SK-N-SH treated with all-trans-retinoic acid at 6 μM for 48 hours (cell line): ENCODE measurements around the gene SEC22C.
A peak's percentile ranks its signal among the peaks of the same experiment; 100 is the strongest.

ENCODE experiments used
- ATAC-seq: fragments of 200-7000 bp; cut with Tn5 transposase; 3 replicates; pipeline ENCODE4 v1.9.1; 2020; ENCODE audit warnings: mild to moderate bottlenecking, moderate library complexity
- ARNTL ChIP-seq: fragments of 450-650 bp; formaldehyde crosslinking; IDR thresholded peaks from 2 replicates; pipeline ENCODE4 v1.5.0; 2020; ENCODE audit warnings: low read depth, mild to moderate bottlenecking, moderate library complexity, borderline replicate concordance
- BACH2 ChIP-seq: fragments of 250-450 bp; sonication (Bioruptor Pico); IDR thresholded peaks from 2 replicates; pipeline ENCODE4 v1.9.0; 2021; ENCODE audit warnings: mild to moderate bottlenecking, borderline replicate concordance
- CSDC2 ChIP-seq: fragments of 250-450 bp; sonication (Bioruptor Pico); IDR thresholded peaks from 2 replicates; pipeline ENCODE4 v1.5.0; 2020; ENCODE audit warnings: mild to moderate bottlenecking, moderate library complexity
- ESRRG ChIP-seq: fragments of 250-450 bp; sonication (Bioruptor Pico); IDR thresholded peaks from 2 replicates; pipeline ENCODE4 v1.6.1; 2021; ENCODE audit warnings: mild to moderate bottlenecking
- GLIS3 ChIP-seq: fragments of 250-450 bp; sonication (Bioruptor Pico); IDR thresholded peaks from 2 replicates; pipeline ENCODE4 v1.5.0; 2020; ENCODE audit warnings: mild to moderate bottlenecking, moderate library complexity
- ISL1 ChIP-seq: fragments of 250-450 bp; sonication (Bioruptor Pico); IDR thresholded peaks from 2 replicates; pipeline ENCODE4 v2.1.2; 2022; ENCODE audit warnings: mild to moderate bottlenecking, moderate library complexity
- PPARA ChIP-seq: fragments of 250-450 bp; sonication (Bioruptor Pico); IDR thresholded peaks from 2 replicates; pipeline ENCODE4 v1.5.0; 2020; ENCODE audit warnings: mild to moderate bottlenecking, borderline replicate concordance
- RARB ChIP-seq: fragments of 250-450 bp; sonication (Bioruptor Pico); IDR thresholded peaks from 2 replicates; pipeline ENCODE4 v1.8.0; 2021; ENCODE audit warnings: mild to moderate bottlenecking, moderate library complexity
- SNAI2 ChIP-seq: fragments of 250-450 bp; sonication (Bioruptor Pico); IDR thresholded peaks from 2 replicates; pipeline ENCODE4 v1.5.0; 2020; ENCODE audit warnings: mild to moderate bottlenecking, moderate library complexity
- TCF4 ChIP-seq: fragments of 250-450 bp; sonication (Bioruptor Pico); IDR thresholded peaks from 2 replicates; pipeline ENCODE4 v1.8.0; 2021; ENCODE audit warnings: mild to moderate bottlenecking, moderate library complexity, borderline replicate concordance
- TOX ChIP-seq: fragments of 250-450 bp; sonication (Bioruptor Pico); IDR thresholded peaks from 2 replicates; pipeline ENCODE4 v1.8.0; 2021; ENCODE audit warnings: mild to moderate bottlenecking, moderate library complexity, borderline replicate concordance
- ZC3H10 ChIP-seq: fragments of 250-450 bp; sonication (Bioruptor Pico); IDR thresholded peaks from 2 replicates; pipeline ENCODE4 v1.5.1; 2021; ENCODE audit warnings: mild to moderate bottlenecking, moderate library complexity
- ZFP30 ChIP-seq: fragments of 450-650 bp; formaldehyde crosslinking; IDR thresholded peaks from 2 replicates; pipeline ENCODE4 v1.5.0; 2022; ENCODE audit warnings: mild to moderate bottlenecking, moderate library complexity
- ZNF565 ChIP-seq: fragments of 450-650 bp; formaldehyde crosslinking; conservative IDR thresholded peaks from 2 replicates; pipeline ENCODE4 v1.5.0; 2020; ENCODE audit warnings: low read depth, mild to moderate bottlenecking, moderate library complexity
- ZNF70 ChIP-seq: fragments of 450-650 bp; formaldehyde crosslinking; IDR thresholded peaks from 2 replicates; pipeline ENCODE4 v1.5.0; 2020; ENCODE audit warnings: mild to moderate bottlenecking, moderate library complexity
- ZNF8 ChIP-seq: fragments of 450-650 bp; formaldehyde crosslinking; IDR thresholded peaks from 2 replicates; pipeline ENCODE4 v1.5.0; 2020; ENCODE audit warnings: mild to moderate bottlenecking, moderate library complexity
- TF ChIP-seq, protein P1 (sequence below): fragments of 250-450 bp; sonication (Bioruptor Pico); IDR thresholded peaks from 2 replicates; pipeline ENCODE4 v1.5.0; 2020; ENCODE audit warnings: mild to moderate bottlenecking, moderate library complexity
- TF ChIP-seq, protein P2 (sequence below): fragments of 250-450 bp; sonication (Bioruptor Pico); IDR thresholded peaks from 2 replicates; pipeline ENCODE4 v1.8.0; 2020; ENCODE audit warnings: mild to moderate bottlenecking, moderate library complexity, borderline replicate concordance
- TF ChIP-seq, protein P3 (sequence below): fragments of 250-450 bp; sonication (Bioruptor Pico); IDR thresholded peaks from 2 replicates; pipeline ENCODE4 v1.8.0; 2021; ENCODE audit warnings: low read depth, mild to moderate bottlenecking, moderate library complexity, borderline replicate concordance
- TF ChIP-seq, protein P4 (sequence below): fragments of 250-450 bp; sonication (Bioruptor Pico); IDR thresholded peaks from 2 replicates; pipeline ENCODE4 v1.5.1; 2021; ENCODE audit warnings: mild to moderate bottlenecking, moderate library complexity
- TF ChIP-seq, protein P5 (sequence below): fragments of 250-450 bp; sonication (Bioruptor Pico); IDR thresholded peaks from 2 replicates; pipeline ENCODE4 v1.5.1; 2020; ENCODE audit warnings: low read depth, mild to moderate bottlenecking, moderate library complexity

The SEC22C gene, protein sequence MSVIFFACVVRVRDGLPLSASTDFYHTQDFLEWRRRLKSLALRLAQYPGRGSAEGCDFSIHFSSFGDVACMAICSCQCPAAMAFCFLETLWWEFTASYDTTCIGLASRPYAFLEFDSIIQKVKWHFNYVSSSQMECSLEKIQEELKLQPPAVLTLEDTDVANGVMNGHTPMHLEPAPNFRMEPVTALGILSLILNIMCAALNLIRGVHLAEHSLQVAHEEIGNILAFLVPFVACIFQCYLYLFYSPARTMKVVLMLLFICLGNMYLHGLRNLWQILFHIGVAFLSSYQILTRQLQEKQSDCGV

DNA sequence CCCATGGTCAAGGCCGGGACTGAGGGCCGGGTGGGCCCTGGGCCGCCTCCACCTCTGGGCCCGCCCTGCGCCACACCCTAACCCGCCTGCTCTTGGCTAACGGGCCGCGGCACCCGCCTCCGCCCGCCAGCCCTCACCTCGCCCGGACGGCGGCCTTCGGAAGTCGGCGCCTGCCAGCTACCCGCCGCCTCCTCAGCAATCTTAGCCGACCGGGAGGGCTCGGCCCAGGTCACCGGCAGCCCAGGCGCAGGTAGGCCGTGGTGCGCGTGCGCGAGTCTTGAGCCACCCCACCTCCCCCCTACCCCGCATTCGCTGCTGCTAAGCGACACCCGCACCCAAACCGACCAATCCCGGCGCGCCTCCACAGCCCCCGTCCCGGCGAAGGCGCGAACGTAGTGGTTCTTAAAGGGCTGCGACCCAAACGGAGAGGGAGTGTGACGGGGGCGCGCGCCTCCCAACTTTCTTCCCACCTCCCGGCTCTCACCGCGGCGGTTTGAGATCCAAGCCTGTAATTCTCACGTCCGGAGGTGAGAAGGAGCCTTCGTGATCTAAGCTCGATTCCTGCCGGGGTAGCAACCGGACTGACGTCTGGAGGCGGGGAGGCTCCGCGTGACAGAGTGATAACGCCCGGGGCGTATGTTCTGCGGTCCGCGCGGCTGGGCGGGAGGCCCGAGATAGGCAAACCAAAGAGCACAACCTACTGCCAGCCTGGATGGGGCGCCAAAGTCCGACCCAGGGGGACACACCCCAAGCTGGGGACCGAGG is at the start of gene SEC22C:
Gene SEC22C, minus strand, starts transcription at position 259 of the 765 bp plus-strand sequence. CDS start 12,921 bp downstream, outside the sequence.
- TF ChIP-seq, protein P1, sequence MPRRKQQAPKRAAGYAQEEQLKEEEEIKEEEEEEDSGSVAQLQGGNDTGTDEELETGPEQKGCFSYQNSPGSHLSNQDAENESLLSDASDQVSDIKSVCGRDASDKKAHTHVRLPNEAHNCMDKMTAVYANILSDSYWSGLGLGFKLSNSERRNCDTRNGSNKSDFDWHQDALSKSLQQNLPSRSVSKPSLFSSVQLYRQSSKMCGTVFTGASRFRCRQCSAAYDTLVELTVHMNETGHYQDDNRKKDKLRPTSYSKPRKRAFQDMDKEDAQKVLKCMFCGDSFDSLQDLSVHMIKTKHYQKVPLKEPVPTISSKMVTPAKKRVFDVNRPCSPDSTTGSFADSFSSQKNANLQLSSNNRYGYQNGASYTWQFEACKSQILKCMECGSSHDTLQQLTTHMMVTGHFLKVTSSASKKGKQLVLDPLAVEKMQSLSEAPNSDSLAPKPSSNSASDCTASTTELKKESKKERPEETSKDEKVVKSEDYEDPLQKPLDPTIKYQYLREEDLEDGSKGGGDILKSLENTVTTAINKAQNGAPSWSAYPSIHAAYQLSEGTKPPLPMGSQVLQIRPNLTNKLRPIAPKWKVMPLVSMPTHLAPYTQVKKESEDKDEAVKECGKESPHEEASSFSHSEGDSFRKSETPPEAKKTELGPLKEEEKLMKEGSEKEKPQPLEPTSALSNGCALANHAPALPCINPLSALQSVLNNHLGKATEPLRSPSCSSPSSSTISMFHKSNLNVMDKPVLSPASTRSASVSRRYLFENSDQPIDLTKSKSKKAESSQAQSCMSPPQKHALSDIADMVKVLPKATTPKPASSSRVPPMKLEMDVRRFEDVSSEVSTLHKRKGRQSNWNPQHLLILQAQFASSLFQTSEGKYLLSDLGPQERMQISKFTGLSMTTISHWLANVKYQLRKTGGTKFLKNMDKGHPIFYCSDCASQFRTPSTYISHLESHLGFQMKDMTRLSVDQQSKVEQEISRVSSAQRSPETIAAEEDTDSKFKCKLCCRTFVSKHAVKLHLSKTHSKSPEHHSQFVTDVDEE, result no peak
- no peak for TF ChIP-seq ZC3H10 (CRISPR knock-in tag)
- no peak for TF ChIP-seq ZFP30 (CRISPR knock-in tag)
- no peak for TF ChIP-seq TCF4 (CRISPR knock-in tag)
- TF ChIP-seq, protein P2, sequence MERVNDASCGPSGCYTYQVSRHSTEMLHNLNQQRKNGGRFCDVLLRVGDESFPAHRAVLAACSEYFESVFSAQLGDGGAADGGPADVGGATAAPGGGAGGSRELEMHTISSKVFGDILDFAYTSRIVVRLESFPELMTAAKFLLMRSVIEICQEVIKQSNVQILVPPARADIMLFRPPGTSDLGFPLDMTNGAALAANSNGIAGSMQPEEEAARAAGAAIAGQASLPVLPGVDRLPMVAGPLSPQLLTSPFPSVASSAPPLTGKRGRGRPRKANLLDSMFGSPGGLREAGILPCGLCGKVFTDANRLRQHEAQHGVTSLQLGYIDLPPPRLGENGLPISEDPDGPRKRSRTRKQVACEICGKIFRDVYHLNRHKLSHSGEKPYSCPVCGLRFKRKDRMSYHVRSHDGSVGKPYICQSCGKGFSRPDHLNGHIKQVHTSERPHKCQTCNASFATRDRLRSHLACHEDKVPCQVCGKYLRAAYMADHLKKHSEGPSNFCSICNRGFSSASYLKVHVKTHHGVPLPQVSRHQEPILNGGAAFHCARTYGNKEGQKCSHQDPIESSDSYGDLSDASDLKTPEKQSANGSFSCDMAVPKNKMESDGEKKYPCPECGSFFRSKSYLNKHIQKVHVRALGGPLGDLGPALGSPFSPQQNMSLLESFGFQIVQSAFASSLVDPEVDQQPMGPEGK (CRISPR knock-in tag), result no peak
- no peak for TF ChIP-seq RARB (CRISPR knock-in tag)
- TF ChIP-seq, protein P3, sequence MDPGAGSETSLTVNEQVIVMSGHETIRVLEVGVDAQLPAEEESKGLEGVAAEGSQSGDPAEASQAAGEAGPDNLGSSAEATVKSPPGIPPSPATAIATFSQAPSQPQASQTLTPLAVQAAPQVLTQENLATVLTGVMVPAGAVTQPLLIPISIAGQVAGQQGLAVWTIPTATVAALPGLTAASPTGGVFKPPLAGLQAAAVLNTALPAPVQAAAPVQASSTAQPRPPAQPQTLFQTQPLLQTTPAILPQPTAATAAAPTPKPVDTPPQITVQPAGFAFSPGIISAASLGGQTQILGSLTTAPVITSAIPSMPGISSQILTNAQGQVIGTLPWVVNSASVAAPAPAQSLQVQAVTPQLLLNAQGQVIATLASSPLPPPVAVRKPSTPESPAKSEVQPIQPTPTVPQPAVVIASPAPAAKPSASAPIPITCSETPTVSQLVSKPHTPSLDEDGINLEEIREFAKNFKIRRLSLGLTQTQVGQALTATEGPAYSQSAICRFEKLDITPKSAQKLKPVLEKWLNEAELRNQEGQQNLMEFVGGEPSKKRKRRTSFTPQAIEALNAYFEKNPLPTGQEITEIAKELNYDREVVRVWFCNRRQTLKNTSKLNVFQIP (CRISPR knock-in tag), result no peak
- no peak for TF ChIP-seq TOX (CRISPR knock-in tag)
- no peak for TF ChIP-seq ZNF565
- no peak for TF ChIP-seq ZNF70
- TF ChIP-seq ARNTL (CRISPR knock-in tag), result no peak
- no peak for TF ChIP-seq ISL1 (CRISPR knock-in tag)
- TF ChIP-seq, protein P4, sequence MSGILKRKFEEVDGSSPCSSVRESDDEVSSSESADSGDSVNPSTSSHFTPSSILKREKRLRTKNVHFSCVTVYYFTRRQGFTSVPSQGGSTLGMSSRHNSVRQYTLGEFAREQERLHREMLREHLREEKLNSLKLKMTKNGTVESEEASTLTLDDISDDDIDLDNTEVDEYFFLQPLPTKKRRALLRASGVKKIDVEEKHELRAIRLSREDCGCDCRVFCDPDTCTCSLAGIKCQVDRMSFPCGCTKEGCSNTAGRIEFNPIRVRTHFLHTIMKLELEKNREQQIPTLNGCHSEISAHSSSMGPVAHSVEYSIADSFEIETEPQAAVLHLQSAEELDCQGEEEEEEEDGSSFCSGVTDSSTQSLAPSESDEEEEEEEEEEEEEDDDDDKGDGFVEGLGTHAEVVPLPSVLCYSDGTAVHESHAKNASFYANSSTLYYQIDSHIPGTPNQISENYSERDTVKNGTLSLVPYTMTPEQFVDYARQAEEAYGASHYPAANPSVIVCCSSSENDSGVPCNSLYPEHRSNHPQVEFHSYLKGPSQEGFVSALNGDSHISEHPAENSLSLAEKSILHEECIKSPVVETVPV, result no peak
- TF ChIP-seq, protein P5, sequence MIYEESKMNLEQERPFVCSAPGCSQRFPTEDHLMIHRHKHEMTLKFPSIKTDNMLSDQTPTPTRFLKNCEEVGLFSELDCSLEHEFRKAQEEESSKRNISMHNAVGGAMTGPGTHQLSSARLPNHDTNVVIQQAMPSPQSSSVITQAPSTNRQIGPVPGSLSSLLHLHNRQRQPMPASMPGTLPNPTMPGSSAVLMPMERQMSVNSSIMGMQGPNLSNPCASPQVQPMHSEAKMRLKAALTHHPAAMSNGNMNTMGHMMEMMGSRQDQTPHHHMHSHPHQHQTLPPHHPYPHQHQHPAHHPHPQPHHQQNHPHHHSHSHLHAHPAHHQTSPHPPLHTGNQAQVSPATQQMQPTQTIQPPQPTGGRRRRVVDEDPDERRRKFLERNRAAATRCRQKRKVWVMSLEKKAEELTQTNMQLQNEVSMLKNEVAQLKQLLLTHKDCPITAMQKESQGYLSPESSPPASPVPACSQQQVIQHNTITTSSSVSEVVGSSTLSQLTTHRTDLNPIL, result no peak
- TF ChIP-seq PPARA, result no peak
- no peak for TF ChIP-seq BACH2 (CRISPR knock-in tag)
- no peak for TF ChIP-seq SNAI2 (CRISPR knock-in tag)
- TF ChIP-seq ZNF8, result no peak
- no peak for TF ChIP-seq GLIS3
- peak; percentile 98 for ATAC-seq

DNA sequence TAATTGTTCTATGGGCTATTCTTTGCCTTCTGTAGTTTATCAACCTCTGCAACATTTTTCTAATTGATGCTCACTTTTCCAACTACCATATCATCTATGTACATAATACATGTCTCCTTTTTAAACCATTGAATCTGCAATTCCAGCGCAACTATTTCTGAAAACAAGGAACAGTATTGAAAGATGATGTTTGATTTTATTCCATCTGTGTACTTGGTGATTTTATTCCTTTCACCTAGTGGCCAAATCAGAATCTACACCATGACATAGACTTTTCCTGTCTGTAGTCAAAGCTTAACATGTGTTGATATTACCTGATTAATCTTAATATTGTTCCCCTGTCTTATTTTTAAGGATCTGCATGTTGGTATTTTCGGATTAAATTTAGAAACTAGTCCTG is 31.7 kb upstream of the SEC22C start:
- ATAC-seq, result peak; percentile 78
- TF ChIP-seq SNAI2 (CRISPR knock-in tag) (no peak), ZNF8 (no peak), ESRRG (CRISPR knock-in tag) (no peak), ARNTL (CRISPR knock-in tag) (no peak), ISL1 (CRISPR knock-in tag) (no peak)

DNA sequence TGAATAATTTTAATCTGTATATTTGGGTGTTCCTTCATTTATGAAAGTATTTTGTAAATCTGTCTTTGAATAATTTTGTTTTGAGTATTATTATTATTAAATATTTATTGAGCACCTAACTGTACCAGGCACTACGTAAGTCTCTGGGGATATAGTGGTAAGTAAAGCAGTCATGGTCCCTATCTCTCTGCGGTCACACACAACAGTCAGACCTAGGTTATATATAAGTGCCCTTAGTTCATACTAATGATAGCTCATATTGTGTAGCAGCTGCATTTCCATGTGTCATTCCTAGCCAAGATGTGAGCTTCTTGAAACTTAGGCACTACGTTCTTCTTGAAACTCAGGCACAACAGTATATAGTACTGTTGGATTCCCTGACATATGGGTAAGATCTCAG is 31.2 kb upstream of the SEC22C start:
- ATAC-seq, result no peak
- TF ChIP-seq, protein P4, result no peak
- TF ChIP-seq CSDC2 (CRISPR knock-in tag) (no peak), ZNF8 (no peak)
- TF ChIP-seq, all 23 proteins: peak for 0
